ENCODE results near the gene CLDN4.

CLDN4 gene

DNA sequence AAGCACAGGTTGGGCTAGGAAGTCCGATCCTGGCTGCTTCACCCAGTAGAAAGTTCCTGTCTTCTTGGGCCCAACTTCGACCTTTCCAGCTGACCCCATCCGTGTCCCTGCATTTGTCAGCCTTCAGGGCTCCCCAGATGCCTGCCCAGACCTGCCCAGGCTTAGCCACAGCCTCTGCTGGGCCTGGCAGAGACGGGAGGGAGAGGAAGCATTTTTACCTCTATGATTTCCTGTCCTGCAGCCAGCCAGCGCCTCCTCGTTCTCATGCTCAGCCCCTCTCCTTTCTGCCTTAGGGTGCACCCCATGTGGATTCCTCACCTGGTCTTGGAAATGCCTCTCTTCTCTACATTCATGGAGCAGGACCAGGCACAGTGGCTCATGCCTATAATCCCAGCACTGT lies 7.8 kb downstream of the CLDN4 start:
- no peak for TF ChIP-seq CTCF (conservative IDR thresholded peaks at IDR 0.05)
- no peak overlapping the region for H3K27ac ChIP-seq

GRCh38 chr7:73839290-73839689 lies 8.5 kb downstream of the CLDN4 start:
- TF ChIP-seq CTCF (conservative IDR thresholded peaks at IDR 0.05), result no peak
- no peak overlapping the region for H3K27ac ChIP-seq

DNA sequence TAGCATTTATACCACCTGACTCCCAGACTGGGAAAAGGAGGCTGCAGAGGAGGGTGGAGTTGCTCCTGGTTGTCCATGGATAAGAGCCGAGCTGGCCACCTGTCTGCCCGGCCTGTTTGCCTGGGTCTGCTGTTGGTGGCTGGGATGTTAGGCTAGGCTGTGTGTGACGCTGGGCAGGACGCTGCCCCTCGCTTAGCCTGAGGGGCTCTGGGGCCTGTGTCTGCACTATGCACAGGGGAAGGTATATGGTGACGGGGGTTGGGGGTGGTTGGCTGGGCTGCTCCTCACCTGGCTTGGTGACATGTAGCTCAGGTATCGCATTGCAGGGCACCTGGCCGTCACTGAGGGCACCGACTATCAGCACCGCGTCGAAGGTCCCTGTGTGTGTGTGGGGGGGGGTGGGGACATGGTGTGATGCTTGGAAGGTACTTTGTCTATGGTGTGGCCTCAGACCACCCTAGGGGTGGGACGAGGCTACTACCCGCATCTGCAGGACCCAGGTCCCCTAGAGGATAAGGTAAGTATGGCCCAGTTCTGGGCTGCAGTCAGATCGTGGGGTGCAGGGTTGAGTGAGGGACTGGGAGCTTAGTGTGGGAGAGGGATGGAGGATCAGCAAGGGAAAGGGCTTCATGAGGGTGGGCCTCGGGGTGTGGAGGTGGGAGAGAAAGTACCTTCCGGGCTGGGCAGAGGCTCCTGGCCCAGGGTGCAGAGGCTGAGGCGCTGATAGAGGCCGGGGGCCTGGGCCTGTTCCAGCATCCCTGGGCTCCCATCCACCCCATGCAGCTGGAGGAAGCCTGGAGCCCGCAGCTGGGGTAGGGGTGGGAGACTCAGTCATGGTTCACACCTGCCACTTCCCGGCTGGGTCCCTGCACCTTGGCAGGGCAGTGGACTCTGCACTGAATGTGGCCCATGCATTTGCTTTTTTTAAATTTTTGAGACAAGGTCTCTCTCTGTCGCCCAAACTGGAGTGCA lies 9.2 kb downstream of the CLDN4 start:
- no peak for TF ChIP-seq CTCF (conservative IDR thresholded peaks at IDR 0.05)
- H3K27ac ChIP-seq, result no peak overlapping the region

DNA sequence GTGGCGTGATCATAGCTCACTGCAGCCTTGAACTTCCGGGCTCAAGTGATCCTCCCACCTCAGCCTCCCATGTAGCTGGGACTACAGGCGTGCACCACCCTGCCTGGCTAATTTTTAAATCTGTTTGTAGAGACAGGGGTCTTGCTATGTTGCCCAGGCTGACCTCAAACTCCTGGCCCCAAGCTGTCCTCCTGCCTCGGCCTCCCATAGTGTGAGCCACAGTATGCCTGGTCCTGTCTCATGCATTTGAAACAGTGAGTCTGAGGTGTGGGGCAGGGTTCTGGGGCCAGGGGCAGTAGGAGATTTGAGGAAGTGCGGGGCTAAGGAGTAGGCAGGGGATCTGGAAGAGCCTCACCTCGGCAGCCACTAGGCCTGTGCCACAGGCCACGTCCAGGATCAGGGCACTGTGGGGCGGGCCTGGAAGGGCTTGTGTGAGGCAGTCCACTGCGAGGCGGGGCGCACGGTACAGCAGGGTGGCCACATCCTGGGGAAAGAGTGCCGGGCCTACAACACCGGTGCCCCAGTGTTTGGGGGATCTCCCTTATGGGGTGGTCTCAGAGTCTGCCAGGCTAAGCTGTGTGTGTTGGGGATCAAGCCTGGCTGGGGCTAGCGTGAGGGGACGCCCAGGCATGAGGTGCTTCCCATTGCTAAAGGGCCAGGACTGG lies 10.1 kb downstream of the CLDN4 start:
- no peak for TF ChIP-seq CTCF (conservative IDR thresholded peaks at IDR 0.05)
- no peak overlapping the region for H3K27ac ChIP-seq

DNA sequence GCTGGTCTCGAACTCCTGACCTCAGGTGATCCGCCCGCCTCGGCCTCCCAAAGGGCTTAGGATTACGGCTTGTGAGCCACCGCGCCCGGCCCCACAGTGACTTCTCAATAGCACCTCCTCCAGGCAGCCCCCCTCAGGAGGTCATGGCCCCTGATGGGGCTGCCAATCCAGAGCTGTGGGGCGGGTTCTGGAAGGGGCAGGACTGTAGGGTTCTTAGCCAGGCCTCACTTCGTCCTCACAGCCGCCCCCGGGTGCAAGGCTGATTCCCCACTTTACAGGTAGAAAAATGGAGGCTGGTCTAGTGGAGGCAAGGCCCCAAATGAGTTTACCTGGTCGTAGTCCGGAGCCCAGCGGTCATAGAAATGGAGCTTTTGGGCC lies 10.9 kb downstream of the CLDN4 start:
- TF ChIP-seq CTCF (conservative IDR thresholded peaks at IDR 0.05), result no peak
- H3K27ac ChIP-seq, result peak overlapping the region; percentile 80; the same call in 1 of the 2 replicates

DNA sequence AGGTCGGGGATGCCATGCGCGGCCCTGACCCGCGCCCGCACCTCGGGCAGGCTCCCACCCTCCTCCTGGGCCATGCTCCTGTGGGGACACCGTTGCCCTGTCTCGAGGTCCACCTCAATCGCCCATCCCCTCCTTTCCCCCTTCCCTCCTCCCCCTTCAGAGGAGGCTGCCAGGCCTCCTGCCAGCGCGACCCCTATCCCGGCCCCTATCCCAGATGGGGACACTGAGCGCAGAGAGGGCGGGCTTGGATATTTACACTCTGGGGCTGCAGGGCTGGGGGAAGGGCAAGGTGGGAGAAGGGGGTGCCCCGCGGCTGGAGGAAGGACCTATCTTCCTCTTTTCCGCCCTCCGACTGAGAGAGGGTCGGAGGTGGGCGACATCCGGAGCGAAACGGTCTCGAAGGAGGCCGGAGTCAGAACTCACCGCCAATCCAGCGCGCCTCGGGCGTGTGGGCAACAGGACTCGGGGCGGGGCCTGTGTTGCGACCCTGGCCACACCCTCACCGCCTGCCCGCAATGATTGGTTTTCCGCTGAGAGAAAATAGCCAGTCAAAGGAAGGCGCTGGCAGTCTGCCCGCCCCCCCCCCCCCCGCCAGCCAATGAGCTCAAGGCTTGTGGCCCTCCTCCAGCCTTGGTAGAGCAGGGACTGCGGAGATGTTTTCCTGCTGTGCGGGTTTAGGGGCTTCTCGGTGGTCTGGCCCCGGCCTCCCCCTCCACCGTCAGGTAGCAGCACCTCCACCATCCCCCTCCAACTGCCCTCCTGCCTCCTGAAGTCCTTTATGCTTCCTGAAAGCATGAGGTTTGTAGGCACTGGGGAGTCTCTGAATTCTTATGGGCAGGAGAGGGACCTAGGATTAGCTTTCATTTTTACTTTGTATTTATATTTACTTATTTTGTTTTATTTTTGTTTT lies 11.5 kb downstream of the CLDN4 start, which contains the start of gene METTL27:
TSS of gene METTL27 (minus strand) at position 450 of the 910 bp plus-strand sequence. CDS start at position 74, 376 bp downstream.
- H3K27ac ChIP-seq, result peak within 1 kb of the TSS; percentile 80; the same call in 1 of the 2 replicates
- no peak for TF ChIP-seq CTCF (conservative IDR thresholded peaks at IDR 0.05)
